Measurements from ENCODE around the gene NKAIN2.
"Not testable (repeated sequence)": the region's sequence is repeated elsewhere in the genome, so short reads cannot be mapped to it uniquely, and the experiment has no call there.

The NKAIN2 gene

DNA sequence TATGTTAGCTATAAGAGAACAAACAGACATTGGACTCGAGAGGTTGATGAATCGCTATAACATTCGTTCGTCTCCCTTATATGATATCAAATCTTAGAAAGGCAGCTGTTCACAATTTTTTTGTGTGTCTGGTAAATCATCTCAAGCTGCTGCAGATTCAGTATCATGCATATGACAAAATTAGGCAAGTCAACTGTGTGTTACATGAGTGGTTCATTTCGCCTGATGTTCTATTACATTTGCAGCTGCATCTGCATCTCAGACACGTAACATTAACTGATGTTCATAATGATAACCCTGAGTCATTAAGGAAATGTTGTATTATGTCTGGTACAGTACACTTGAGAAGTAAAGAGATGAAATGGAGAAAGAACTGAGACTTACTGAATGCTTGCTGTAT is 92.1 kb downstream of the NKAIN2 start:
- DNase-seq (ENCODE audit: low read depth), result no peak

DNA sequence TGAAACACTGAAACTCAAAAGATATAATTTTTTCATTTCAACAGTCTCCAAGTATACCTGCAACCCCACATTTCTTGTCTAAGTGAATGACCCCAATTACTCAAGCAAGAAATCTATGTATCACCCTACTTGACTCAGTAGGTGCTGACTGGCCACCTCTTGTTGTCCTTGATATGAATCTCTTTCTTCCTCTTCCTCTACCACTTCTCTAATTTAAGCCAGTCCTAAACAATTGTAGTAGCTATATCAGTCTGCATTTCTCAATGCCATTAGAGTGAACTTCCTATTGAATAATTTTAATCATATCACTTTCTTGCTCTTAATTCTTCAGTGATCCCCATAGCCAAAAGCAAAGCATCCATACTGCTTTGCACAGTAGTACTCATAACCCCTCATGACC is 93.2 kb downstream of the NKAIN2 start:
- no peak for DNase-seq (ENCODE audit: low read depth)

DNA sequence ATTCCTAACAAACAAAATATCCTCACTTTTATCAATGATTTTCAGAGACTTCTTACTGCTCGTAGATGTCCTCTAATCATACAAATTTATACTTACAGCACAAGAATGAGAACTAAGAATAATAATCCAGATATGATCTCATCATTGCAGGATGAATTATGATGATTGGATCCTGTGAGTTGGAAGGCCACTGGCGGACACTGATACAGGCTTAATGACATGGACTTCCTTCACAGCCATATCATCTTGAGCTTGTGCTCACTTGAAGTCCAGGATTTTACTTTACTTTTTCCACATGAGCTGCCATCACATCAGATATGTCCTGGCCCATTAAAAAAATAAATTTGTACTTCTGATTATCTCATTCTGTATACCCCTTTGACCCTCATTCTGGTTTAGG is 94.3 kb downstream of the NKAIN2 start:
- no peak for DNase-seq (ENCODE audit: low read depth)

DNA sequence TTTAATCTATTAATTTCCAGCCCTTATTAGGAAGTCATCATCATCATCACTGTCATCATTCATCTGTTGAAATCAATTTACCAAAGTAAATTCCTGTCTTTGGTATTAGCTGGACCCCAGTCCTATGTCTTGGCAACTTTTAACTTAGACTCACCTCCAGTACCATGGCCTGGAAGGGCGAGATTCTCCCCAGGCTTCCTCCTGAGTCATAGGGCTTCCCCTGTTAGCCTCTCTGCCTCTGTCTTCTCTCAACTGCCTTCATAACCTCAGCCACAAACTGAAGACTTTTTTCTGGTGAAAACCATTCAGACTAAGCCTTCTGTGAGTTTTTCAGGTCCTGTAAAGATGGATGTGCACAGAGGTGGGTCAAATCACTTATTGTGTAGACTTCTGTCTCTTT is 95.0 kb downstream of the NKAIN2 start:
- no peak for DNase-seq (ENCODE audit: low read depth)

DNA sequence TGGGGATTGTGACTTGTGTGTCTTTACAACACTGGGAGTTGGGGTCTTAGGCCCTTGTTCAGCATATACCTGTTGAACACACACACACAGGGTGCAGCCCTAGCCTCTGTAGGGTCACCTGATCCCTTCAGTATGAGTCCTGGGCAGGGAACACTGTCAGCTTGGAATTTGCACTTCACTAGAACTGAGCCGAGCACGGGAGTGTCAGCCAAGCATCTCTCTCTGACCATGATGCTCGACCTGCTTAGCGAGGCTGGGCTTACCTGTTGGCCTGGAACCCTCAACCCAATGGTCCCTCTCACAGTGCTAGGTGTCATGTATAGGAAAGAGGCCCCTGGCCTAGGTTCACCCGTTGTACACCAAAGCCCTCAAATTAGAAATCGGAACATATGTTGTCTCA is 96.1 kb downstream of the NKAIN2 start:
- no peak for DNase-seq (ENCODE audit: low read depth)

DNA sequence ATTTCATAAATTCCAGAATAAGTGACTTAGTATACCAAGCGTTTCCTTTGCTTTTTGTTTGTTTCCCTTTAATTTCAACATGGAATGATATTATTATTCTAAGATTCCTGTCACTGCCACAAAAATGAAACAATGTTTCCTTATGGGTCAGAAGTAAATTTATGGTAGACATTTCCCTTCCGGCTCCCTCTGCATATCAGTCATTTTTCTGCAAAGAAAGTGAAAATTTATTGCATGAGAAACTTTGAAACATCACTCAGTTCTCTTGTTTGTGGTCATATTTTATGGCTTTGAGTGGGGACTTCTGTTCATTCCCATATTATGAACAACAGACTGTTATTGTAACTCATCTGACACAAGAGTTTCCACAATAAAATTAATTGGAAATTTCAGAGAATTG is 97.8 kb downstream of the NKAIN2 start:
- no peak for DNase-seq (ENCODE audit: low read depth)

DNA sequence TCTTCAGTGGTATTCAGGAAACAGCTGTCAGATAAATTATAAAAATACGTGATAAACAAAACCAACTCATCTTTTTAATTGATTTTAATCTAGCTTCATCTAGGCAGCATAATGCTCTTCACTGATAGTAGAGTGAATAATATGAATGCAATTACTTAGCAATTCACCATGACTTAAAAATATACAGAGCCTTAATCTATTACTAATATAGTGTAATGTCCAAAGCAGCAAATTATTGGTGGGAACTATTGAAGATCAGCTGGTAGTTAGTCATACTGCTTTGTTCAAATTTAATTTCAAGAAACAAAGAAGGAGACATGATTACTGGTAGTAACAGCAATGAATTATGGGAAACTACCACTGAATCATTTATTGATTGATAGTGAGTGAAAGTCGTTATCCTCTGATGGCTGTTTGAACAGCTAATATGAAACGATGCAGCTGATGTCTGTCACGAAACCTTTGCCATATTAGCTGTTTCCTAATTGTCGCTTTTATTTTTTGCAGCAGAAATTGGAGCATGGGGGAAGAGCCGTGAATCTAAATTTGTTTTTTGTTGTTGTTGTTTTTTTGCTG is 99.2 kb downstream of the NKAIN2 start:
- DNase-seq (ENCODE audit: low read depth), result no peak

DNA sequence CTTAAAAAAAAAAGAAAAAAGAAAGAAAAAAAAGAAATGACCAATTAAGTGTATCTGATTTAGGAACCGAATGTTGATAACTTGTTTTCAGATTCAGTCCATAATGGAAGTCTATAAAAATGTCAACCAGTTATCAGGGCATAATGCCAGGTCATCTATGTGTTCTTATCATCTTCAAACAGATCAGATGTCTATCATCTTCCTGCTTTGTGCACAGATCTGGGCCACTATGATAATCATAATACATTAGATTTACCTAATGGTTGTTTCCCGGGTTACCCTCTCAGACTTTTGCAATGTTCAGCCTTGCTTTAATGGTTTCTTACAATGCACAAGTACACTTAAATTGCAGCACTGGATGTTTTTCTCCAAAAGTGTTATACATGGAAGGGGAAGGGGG is 100.6 kb downstream of the NKAIN2 start:
- no peak for DNase-seq (ENCODE audit: low read depth)

DNA sequence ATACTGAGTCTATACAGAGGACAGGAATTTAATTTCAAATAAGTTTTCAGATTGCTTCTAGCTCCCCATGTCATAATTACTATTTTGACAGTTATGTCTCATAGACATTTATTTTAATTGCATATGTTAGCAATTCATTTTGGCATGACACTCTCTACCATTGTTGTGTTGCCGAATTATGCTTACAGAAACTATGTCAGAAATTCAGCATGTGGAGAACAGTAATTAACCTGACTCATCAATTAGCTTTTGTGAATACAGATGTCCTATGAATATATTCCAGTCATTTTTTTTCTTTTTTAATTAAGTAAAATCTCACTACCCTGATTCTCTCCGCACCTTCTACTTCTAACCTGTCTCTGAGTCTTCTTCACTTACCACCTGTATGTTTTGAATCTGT is 105.1 kb downstream of the NKAIN2 start:
- no peak for DNase-seq (ENCODE audit: low read depth)

DNA sequence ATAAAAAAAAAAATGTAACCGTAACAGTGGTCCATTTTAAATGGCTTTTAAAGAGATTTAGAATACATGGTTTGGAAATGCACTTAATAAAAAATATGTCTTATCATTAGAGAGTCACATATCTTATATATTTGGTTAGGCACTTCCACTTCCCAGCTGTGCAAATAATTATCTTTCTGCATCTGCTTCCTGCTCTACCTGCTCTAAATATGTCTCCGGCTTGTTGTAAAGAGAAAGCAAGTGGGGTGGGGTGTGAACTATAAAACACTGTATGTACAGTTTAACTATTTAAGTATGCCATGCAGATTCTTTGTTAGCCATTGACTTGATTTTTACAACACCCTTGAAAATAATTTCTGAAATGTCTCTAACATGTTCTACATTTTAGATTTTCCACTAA is 106.3 kb downstream of the NKAIN2 start:
- DNase-seq (ENCODE audit: low read depth), result no peak

DNA sequence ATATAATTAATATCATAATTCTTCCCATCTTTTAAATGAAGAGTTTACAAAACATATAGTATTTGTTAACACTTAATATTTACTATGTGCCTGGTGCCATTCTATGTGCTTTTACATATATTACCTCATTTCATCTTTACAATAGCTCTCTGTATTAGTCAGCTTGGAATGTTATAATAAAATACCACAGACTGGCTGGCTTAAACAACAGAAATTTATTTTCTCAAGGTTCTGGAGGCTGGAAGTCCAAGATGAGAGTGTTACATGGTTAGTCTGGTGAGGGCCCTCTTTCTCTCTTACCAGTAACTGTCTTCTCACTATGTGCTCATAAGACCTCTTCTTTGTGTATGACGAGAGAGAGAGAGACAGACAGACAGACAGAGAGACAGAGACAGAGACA is 110.2 kb downstream of the NKAIN2 start:
- no peak for DNase-seq (ENCODE audit: low read depth)

DNA sequence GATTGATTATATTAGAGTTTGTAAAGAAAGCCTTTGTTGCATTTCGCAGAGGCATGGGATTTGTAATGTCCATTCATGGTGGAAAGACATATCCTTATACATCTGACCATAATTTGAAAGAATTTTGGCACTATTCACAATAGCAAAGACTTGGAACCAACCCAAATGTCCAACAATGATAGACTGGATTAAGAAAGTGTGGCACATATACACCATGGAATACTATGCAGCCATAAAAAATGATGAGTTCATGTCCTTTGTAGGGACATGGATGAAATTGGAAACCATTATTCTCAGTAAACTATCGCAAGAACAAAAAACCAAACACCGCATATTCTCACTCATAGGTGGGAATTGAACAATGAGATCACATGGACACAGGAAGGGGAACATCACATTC is 119.7 kb downstream of the NKAIN2 start:
- DNase-seq (ENCODE audit: low read depth), result not testable (repeated sequence)

DNA sequence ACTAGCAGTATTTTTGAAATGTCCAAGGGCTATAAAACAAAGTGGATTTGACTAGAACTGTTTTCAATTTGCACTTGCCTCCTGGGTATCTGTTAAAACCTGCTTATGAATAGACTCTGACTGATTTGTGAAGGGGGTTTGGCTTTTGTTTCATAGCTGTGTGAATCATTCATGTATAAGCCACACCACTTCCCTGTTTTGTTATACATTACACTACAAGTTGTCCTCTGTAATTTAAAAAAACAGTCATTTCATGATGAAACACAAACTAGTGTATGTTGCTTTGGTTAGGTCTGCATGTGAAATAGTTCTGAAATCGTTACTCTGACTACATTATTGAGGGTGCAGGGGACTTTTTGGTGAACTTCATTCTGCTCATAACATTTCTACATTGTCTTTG is 121.7 kb downstream of the NKAIN2 start:
- DNase-seq (ENCODE audit: low read depth), result no peak

DNA sequence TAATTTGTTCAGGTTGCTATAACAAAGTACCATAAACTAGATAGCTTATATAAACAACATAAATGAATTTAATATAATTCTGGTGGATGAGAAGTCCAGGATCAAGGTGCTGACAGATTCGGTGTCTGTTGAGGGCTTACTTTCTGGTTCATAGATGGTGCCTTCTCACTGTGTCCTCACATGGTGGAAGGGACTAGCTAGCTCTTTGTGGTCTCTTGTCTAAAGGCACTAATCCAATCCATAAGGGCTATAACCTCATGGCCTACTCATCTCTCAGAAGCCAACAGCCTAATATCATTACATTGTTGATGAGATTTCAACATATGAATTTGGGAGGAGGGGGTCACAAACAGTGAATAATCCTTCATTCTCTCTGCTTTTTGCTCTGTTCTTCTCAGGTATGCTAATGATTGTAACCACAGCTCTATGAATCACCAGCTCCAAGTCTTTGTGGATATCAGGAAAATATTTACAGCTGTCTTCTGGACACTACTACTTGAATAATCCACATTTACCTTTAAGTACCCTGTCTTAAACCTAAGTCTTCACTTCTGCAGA is 122.3 kb downstream of the NKAIN2 start:
- no peak for DNase-seq (ENCODE audit: low read depth)

DNA sequence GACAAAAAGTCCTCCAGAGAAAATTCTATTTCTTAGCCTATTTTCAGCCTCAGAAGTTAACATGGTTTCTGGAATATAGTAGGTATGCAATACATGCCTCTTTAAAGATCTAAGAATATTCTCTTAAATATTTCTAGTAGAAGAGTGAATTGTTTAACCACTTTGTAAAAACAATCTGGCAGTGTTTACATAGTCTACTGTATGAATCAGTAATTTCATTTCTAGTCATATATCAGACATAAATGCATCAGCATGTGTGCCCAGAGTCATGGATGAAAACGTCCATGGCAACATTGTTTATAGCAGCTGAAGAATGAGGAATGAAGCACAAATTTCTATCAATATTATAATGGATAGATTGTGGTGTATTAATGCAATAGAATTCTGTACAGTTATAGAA is 124.9 kb downstream of the NKAIN2 start:
- no peak for DNase-seq (ENCODE audit: low read depth)

DNA sequence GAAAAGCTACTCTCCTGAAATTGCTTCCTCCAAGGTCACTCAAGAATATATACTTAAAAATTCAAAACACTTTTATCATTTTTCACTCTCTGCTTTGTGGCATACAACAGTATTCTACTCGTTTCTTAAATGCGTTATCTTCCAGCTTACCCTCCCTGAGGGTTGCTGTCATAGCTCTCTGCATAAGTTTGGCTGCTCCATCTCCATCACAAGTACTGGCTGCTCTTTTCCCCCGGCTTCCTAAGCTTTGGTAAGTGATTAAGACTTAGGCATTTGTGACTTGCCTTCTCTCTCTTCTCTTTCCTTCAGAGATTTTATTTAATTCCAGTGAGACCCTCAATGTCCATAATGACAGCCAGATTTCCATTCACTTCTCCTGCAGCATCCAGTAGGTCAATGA is 128.3 kb downstream of the NKAIN2 start:
- DNase-seq (ENCODE audit: low read depth), result no peak

DNA sequence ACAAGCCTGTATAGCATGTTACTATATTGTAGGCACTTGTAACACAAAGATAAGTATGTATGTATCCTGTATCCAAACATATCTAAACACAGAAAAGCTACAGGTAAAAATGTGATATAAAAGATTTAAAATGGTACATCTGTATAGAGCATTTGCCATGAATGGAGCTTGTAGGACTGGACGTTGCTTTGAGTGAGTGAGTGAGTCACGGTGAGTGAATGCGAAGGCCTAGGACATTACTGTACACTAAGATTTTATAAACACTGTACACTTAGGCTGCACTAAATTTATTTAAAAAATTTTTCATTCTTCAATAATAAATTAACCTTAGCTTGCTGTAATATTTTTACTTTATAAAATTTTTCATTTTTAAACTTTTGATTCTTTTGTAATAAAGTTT is 136.9 kb downstream of the NKAIN2 start:
- DNase-seq (ENCODE audit: low read depth), result no peak

DNA sequence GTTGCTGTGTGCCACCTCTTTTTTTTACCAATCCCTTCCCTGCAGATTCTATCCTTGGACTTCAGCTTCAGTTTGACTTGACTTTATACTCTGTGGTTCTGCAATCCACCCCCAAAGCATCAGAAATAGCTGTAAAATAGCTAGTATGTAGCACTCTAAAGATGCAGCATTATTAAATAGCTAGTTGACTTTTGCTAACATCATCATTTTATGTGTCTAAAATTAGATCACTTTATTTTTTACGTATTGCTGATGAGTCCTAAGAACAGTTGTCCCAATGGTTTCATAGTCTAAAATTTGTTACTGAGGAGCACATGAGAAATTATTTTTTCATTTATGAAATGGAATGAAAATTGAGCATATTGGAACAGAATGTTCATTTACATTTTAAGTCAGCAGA is 138.2 kb downstream of the NKAIN2 start:
- DNase-seq (ENCODE audit: low read depth), result no peak

DNA sequence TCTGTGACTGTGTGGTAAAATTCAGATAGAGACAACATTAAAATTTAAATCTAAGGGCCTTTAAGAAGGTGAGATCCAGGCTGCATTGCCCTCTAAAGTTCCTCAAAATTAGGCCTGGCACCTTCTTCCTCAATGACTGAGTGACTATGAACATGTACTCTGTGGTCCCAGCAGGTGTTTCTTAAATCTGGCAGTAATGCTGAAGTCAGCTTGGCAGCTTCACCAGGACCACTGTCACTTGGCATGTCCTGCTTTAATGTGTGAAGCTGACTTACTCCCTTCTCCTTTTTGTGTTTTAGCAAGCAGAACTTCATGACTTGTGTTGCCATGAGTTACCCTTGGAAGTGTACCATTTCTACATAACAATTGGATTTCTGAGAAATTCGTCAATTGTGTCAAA is 141.7 kb downstream of the NKAIN2 start:
- DNase-seq (ENCODE audit: low read depth), result no peak

DNA sequence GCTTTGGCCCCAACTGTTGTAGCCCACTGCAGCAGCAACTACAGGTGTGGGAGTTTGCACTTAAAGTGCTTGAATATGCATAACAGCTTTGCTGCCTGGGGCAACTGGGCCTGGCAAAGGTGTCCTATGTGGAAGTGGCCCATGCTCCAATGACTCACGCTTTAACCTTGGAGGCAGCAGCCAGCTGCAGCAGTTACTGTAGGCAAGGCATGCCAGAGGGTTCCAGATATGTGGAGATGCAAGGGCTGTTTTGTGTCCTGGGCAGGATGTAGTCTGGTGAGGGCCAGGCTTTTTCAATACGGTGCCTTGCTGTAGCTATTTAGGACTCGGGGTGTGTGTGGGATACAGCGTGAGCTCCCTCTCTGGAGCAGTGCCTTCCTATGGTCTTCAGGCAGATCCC is 150.3 kb downstream of the NKAIN2 start:
- no peak for DNase-seq (ENCODE audit: low read depth)

DNA sequence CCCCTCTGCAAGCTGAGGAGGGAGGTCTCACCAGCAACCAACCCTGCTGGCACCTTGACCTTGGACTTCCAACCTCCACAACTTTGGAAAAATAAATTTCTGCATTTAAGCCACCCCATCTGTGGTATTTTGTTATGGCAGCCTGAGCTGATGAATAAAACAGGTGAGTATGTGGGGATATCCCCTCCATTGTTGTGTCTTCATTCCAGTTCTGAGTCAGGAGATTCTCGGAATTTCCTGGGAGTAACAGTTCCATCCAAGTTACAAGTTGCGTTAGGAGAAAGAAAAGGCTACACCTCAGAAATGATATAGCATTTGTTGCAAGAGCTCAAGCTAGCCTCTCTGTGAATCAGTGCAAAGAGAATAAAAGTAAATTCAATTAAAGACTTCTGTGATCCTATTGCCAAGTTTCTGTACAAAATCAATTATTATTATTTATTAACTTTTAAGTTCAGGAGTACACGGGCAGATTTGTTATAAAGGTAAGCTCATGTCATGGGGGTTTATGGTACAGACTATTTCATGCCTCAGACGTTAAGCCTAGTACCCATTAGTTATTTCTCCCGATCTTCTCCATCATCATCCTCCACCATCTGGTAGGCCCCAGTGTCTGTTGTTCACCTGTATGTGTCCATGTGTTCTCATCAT is 153.0 kb downstream of the NKAIN2 start:
- no peak for DNase-seq (ENCODE audit: low read depth)

DNA sequence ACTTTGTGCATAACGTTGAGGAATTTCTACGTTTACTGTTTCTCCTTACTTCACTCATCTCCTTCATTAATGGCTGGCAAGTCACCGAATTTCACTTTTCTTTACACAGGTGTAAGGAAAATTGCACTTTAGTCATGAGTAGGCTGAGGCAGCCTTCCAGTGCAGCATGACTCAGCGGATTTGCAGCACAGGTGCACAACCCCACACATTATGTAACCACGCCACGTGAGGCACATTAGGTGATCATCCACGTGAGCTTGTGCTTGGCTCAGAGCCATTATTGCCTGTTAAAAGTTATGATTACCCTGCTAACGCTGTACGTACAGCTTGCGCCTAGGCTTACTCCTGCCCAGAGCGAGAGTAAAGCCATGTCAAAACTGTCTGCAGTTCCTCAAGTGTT is 158.8 kb downstream of the NKAIN2 start:
- no peak for DNase-seq (ENCODE audit: low read depth)

DNA sequence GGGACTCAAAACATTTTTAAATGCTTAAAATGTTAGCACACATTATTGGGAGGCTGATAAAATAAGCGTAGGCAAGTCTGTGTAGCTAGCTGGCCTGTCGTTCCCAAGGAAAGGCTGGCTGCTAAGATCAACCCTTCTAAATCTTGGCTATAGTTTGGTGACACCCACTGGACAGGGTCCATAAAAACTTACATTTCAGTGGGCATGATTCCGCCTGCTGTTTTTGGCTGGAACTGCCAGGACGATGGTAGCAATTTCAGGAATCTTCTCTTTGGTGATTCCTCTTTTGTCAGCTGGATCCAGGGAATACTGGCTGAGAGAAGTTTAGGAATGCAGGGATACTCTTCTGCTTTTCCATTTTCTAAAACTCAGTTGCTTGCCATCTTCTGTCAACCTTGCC is 162.2 kb downstream of the NKAIN2 start:
- DNase-seq (ENCODE audit: low read depth), result no peak

DNA sequence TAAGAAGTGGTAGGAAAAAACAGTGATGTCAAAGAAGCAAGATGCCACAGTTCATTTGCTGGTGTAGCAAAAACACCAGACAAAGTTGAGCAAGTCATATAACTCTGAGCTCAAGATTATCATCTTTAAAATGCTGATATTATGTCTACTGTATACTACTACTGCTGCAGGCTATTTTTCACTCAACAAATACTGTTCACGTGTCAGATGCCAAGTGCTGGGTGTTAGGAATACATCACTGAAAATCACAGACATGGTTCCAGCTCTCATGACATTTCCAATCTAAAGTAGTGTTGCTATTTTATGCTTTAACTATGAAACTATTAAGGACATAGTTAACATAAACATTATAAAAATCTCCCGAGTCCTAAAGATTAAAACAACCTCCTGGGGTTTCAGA is 163.0 kb downstream of the NKAIN2 start:
- DNase-seq (ENCODE audit: low read depth), result no peak

Measured in stimulated activated CD8-positive, alpha-beta memory T cell treated with anti-CD3 and anti-CD28 coated beads, Interleukin-7, amount 100 ng/mL, for 24 hours (primary cell).